ENCODE data around the gene DRG2.

DNA sequence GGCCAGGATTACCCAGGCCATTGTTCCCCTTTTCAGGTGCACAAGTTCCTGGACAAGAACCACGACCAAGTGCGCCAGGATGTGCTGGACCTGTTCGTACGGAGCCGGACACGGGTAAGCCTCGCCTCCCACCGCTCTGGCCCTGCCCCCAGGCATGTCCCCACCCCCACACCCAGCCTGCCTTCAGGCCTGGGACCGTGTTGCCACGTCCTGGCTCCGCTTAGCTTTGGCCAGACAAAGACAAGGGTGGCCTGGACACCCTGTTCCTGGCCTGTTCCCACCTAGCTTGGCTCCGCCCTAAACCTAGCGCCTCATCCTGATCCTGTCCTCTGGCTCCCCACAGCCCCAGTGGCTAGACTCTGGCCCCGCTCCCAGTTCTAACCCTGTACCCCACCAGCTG is 51.8 kb downstream of the DRG2 start:
- TF ChIP-seq, protein P1, sequence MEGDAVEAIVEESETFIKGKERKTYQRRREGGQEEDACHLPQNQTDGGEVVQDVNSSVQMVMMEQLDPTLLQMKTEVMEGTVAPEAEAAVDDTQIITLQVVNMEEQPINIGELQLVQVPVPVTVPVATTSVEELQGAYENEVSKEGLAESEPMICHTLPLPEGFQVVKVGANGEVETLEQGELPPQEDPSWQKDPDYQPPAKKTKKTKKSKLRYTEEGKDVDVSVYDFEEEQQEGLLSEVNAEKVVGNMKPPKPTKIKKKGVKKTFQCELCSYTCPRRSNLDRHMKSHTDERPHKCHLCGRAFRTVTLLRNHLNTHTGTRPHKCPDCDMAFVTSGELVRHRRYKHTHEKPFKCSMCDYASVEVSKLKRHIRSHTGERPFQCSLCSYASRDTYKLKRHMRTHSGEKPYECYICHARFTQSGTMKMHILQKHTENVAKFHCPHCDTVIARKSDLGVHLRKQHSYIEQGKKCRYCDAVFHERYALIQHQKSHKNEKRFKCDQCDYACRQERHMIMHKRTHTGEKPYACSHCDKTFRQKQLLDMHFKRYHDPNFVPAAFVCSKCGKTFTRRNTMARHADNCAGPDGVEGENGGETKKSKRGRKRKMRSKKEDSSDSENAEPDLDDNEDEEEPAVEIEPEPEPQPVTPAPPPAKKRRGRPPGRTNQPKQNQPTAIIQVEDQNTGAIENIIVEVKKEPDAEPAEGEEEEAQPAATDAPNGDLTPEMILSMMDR (IDR thresholded peaks at IDR 0.05) = no peak
- TF ChIP-seq POLR2A (IDR thresholded peaks at IDR 0.05) = no peak
